GM21360 (cell line): ENCODE data around the gene SGIP1.
"Not testable (repeated sequence)": the region's sequence is repeated elsewhere in the genome, so short reads cannot be mapped to it uniquely, and the experiment has no call there.

Source experiments
- ATAC-seq: cut with Tn5 transposase; IDR thresholded peaks from one replicate; pipeline ENCODE4 v1.9.1; 2021; ENCODE audit warnings: mild to moderate bottlenecking, moderate library complexity; ENCODE audit not compliant: unreplicated experiment

SGIP1 gene

GRCh38 chr1:66725885-66726665 lies 192.1 kb downstream of the SGIP1 start:
- peak; percentile 86 for ATAC-seq

- no peak for ATAC-seq
Measured at GRCh38 chr1:66728021-66728420, 194.1 kb downstream of the SGIP1 start.

DNA sequence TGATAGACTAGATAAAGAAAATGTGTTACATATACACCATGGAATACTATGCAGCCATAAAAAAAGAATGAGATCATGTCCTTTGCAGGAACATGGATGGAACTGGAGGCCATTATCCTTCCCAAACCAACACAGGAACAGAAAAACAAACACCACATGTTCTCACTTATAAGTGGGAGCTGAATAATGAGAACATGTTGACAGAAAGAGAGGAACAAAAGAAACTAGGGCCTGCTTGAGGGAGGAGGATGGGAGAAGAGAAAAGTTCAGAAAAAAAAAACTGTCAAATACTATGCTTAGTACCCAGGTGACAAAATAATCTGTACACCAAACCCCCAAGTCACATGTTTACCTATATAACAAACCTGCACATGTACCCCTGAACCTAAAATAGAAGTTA lies 194.8 kb downstream of the SGIP1 start:
- not testable (repeated sequence) for ATAC-seq

GRCh38 chr1:66729119-66729518 lies 195.2 kb downstream of the SGIP1 start:
- no peak for ATAC-seq

- ATAC-seq = no peak
Measured at GRCh38 chr1:66729523-66729922, 195.6 kb downstream of the SGIP1 start.

GRCh38 chr1:66730462-66730861 lies 196.5 kb downstream of the SGIP1 start:
- ATAC-seq = no peak

DNA sequence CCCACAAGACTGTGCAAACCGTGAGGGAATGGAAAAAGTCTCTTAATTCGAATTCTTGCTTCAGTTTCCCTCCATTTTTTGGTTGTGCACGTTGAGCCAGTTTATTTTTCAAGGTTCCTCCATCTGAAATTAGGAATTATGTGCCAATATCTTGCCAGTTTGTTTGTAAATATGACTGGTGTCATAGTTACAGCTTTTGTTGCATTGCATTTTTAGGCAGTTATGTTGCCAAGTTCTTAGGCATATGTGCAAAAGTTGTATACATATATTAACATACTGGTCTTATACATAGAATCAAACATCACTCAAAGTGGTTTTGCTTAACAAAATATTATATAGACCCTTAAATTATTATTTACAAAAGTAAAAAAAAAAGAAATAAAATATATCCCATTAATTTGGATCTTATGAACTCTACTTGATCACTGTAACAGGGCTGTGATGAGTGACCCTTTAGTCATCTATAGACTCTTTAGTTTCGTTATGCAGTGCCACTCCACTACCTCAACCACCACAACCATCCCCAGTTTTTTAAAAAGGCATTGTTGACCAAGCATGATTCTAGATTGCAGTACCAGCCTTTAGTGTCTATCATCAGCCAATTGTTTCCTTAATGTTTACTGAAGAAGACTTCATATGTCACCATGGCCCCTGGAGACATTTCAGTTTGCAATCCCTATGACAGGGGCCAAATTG lies 197.4 kb downstream of the SGIP1 start:
- no peak for ATAC-seq

- ATAC-seq = peak; percentile 63
Measured at GRCh38 chr1:66732407-66733166, 198.6 kb downstream of the SGIP1 start.

- peak; percentile 39 for ATAC-seq
Measured at GRCh38 chr1:66733348-66734017, 199.5 kb downstream of the SGIP1 start.

DNA sequence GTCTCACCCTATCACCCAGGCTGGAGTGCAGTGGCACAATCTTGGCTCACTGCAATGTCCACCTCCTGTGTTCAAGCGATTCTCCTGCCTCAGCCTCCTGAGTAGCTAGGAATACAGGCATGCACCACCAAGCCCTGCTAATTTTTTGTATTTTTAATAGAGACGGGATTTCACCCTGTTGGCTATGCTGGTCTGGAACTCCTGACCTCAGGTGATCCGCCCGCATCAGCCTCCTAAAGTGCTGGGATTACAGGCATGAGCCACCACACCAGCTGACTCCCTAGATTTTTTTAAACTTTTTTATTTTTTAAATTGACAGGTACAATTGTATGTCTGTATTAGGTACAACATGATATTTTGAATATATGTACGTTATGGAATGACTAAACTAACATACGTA lies 200.6 kb downstream of the SGIP1 start:
- not testable (repeated sequence) for ATAC-seq

DNA sequence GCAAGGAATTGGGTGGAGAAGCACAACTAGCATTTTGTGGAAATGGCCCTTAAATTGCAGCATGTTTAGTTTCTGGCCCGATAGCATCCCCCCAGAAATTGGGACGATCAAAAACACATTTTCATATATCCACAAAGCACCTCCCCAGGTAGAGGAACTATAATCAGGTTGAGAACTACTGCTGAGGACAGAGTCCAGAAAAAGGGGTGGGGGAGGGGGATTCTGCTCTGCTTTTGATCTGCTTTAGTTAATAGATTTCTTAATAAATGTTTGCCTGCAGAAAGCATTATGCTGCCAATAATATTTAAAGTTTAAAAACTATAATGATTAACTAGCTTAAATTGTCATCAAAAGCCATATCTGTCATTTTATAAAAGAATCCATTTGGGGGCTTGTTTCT lies 203.9 kb downstream of the SGIP1 start:
- ATAC-seq = no peak

DNA sequence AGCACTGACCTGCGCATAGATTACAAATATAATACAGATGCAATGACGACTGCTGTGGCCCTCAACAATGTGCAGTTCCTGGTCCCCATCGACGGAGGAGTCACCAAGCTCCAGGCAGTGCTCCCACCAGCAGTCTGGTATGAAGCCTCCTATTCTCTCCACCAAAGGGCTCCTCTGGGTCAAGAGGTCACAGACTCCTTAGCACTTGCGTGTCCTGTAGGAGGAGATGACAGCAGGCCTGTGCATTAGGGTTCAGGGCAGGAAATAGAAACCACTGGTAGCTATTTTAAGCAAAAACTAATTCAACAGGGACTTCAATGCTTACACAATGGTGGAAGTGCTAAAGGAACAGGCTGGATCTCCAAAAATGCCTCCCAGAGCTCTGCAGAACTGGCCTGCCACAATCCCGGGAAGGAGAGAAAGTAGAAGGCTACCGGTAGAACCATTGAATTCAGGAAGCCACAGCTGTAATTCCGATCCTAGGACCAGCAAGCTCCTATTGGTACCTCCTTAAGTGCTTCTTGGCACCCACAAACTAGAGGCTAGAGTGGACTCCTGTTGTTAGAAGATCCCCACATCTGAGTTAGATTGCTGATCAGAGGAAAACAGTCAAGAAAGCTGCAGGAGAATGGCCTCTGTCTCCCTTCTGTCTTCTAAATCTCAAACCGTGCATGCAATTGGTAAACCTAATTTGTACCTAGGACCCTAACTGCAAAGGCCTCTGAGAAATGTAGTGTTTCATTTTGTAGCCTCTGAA lies 205.6 kb downstream of the SGIP1 start:
- ATAC-seq = peak; percentile 78

DNA sequence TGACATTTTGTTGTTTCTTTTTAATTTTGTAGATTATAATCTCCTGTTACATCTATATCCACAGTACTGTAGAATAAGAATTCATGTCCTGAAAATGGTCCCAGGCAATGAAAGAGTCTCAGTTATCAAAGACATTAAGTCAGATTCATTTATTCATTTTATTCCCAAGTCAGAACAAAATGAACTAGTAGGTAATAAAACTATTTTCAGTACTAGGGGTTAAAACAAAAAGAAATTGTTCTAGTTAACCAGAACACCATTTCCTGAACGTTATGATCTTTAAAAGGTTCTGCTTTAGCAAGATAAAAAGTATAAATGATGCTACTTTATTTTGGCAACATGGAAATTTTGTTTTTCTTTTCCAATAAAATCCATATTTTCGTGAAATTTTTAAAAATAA lies 211.5 kb downstream of the SGIP1 start:
- no peak for ATAC-seq

DNA sequence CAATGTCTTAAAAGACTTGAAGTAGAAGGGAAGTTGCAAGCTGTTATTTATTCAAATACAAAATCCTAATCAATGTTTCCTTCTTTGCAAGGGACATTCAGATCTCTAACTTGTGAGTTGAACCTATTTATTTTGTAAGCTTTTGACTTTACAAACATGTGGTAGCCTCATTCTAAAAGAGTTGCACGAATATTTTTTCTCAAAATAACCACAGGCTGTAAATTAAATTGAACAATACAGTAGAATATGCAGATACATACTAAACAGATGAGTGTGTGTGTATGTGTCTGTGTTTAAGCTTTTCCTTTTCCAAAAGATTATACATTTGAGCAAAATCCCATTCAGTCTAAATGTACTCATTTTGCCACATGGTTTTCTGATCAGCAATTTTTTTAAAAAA lies 213.5 kb downstream of the SGIP1 start:
- ATAC-seq = no peak

DNA sequence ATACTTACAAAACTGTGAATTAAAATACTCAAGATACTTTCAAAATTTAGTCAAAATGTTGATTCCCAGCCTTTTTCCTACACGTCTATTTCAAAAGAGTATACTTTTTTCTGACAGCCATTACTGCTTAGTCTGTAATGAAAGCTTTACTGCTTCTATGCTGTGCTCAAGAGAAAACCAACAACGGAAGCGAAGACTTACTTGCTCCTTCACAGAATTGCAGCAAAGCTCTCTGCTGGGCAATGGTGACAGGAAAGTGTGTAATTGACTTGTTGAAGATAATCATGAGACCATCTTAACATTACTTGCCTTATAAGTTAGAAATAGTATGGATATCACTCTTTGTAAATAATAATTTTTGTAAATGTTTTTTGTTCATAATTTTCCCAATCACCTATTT lies 216.6 kb downstream of the SGIP1 start:
- ATAC-seq = no peak

- no peak for ATAC-seq
Measured at GRCh38 chr1:66751160-66751559, 217.2 kb downstream of the SGIP1 start.

DNA sequence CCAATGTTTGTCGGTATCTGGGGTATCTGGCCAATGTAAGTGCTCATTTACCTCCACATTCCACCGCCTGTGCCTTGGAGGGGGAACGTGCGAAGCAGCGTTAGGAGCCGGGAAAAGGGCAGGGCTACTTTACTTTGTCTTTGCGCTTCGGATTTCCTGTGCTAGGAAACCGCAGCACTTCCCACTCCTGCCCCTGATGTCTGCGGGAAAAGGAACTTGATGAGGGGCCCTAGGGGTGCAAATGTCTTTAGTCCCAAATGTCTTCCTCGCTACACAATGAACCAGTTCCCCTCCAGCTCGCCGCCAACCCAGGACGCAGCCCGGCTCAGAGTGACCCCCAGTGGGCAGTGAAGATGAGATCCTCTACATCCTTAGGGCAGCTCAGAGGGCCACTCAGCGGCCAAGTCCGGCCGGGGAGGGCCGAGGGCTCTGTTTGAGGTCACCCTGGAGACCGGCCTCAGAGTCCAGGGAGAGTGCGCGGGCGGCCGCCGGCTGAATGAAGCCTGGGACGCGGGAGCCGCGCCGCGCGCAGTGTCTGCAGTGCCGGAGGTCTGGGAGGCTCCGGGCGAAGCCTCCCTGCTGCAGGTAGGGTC lies 218.1 kb downstream of the SGIP1 start, which contains the start of gene DYNLT5:
Gene DYNLT5 (plus strand): TSS at position 460 of the 593 bp plus-strand sequence. CDS start 2,200 bp downstream, outside the sequence.
- ATAC-seq = no peak

GRCh38 chr1:66752671-66753371 lies 218.9 kb downstream of the SGIP1 start:
- ATAC-seq = no peak

DNA sequence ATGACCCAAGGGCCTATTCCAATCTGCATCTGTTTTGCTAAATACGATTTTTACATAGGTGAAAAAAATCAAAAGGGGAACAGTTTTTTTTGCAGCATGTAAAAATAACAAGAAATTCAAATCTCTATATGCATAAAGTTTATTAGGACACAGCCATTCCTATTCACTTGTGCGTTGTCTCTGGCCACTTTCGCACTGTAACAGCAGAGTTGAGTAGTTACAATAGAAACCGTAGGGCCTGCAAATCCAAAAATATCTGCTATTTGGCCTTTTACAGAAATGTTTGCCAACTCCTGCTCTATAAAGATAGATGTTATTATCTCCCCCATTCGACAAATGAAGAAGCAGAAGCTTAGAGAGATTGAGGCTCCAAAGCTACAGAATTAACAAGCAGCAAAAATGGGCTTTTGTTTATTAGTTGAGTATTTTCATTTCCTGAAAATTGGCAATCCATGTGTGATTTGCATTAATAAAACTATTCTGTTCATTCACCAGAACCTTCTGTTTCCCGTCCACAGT lies 223.8 kb downstream of the SGIP1 start:
- ATAC-seq = peak; percentile 31
